ENCODE results near the gene TBC1D1.
"Not testable (repeated sequence)": the region's sequence is repeated elsewhere in the genome, so short reads cannot be mapped to it uniquely, and the experiment has no call there.

TBC1D1 gene

GRCh38 chr4:38016698-38017097 is 125.8 kb downstream of the TBC1D1 start:
- DNase-seq (ENCODE audit: low read depth), result no peak

GRCh38 chr4:38017609-38018008 is 126.7 kb downstream of the TBC1D1 start:
- no peak for DNase-seq (ENCODE audit: low read depth)

GRCh38 chr4:38020386-38020785 is 129.5 kb downstream of the TBC1D1 start:
- no peak for DNase-seq (ENCODE audit: low read depth)

GRCh38 chr4:38020961-38021360 is 130.1 kb downstream of the TBC1D1 start:
- not testable (repeated sequence) for DNase-seq (ENCODE audit: low read depth)

- no peak for DNase-seq (ENCODE audit: low read depth)
Observed at GRCh38 chr4:38021751-38022150, 130.9 kb downstream of the TBC1D1 start.

GRCh38 chr4:38023347-38024205 is 132.7 kb downstream of the TBC1D1 start:
- DNase-seq (ENCODE audit: low read depth), result no peak

DNA sequence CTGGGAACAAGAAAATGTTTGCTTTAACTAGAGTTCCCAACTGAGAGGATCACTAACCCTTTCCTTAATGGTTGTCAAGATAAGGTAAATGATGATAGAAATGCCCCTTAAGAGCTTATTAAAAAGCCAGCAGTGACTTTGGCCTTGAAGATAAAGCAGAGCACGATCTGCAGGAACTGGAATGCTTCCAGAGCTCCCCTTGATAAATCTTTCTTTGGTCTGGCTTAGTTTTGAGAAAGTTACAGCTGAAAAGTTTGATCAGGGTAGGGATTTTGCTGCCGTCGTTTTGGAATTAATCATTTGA is 133.3 kb downstream of the TBC1D1 start:
- no peak for DNase-seq (ENCODE audit: low read depth)

- DNase-seq (ENCODE audit: low read depth), result no peak
Observed at GRCh38 chr4:38025665-38026064, 134.8 kb downstream of the TBC1D1 start.

DNA sequence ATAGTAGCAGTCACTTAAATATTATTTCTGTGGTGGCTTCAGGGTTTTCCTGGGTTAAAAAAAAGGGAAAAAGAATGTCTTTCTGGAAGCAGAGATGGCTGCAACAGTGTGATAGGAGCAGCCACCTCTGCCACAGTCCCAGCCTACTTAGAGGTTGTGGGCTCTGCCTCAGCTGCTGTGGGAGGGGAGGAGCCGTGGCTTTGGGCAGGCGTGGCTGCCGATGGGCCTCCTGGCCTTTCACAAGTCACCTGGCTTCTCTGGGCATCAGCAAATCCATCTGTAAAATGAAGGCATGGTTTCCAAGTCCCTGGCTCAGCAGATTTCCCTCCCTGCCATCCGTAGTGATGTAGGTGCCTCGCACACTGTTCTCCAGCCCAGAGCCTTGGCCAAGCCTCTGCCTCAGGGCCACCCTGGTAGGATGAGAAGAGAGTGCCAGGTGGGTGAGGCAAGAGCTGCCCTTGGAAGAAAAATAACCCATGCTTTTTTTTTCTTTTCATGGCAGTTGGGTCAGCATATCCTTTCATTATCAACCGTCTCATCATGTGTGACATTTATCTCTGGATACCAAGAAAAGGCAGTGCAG is 135.4 kb downstream of the TBC1D1 start:
- no peak for DNase-seq (ENCODE audit: low read depth)

DNA sequence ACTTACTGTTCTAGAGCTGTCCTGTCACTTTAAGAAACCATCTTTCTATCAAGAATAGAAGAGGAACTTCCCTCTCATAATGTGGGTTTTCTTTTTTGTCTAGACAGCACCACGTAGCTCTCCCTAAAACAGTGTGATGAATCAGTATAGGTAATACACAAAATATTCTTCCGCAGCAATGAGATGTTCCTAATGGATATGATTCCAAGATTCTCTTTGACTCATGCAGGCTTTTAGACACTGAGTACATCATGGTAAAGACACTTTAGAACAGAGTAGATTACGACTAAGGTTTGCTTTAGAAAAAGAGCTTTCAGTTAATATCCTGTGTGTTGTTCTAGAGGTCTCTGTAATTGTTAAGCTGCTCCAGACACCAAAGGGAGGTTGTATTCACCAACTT is 139.1 kb downstream of the TBC1D1 start:
- no peak for DNase-seq (ENCODE audit: low read depth)

GRCh38 chr4:38034986-38035882 is 144.3 kb downstream of the TBC1D1 start:
- DNase-seq (ENCODE audit: low read depth), result peak; percentile 17

DNA sequence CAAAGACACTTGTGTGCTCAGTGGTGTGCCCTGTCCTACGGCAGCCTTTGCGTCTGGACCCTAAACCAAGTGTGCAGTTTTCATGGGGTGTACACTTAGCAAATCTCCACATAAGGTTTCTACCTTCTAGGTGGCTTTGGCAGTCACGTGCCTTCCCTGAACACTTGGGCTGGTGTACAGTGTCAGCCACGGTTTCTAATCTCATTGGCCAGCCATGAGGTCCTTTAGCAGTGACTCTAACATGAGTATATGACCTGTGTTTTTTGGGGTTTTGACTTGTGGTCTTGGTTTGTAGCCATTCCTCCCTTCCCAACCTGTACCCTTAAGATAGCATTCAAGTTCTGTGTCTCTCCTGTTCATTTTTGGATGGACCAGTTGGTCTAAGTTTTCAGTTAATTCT is 145.7 kb downstream of the TBC1D1 start:
- DNase-seq (ENCODE audit: low read depth), result no peak

DNA sequence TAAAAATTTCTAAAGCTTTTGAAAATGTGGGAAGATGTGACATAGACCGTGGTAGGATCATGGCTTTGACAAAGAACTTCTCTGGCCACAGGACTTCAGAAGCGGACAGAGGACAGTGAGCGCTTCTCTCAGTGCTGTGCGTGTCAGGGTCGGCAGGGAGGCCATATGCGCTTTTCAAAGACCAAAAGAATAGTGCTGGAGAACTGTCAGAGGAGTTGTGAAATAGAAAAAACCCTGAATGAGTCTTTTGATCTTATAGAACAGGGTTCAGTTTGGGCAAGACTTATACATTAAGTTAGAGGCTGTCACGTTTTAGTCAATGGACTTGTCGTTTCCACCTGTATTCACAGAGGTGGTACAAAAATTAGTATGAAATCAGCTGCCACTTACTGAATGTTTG is 146.7 kb downstream of the TBC1D1 start:
- DNase-seq (ENCODE audit: low read depth), result no peak

GRCh38 chr4:38040619-38041018 is 149.7 kb downstream of the TBC1D1 start:
- no peak for DNase-seq (ENCODE audit: low read depth)

DNA sequence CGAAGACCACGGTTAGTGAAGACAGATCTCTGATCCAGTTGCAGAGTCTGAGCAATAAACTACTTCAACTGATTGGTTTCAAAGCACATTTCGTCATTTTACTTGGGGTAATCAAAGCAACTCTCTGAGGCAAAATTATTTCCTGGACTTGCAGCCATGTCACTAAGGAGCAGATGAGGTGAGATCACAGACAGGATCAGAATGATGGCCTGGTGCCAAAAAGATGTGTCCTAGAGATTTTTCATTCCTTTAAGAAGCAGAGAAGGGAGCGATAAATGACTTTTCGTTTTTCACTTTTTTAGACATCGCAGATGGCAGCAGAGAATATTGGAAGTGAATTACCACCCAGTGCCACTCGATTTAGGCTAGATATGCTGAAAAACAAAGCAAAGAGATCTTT is 153.2 kb downstream of the TBC1D1 start:
- DNase-seq (ENCODE audit: low read depth), result no peak

- DNase-seq (ENCODE audit: low read depth), result no peak
Observed at GRCh38 chr4:38045289-38045988, 154.6 kb downstream of the TBC1D1 start.

- no peak for DNase-seq (ENCODE audit: low read depth)
Observed at GRCh38 chr4:38046727-38047489, 156.0 kb downstream of the TBC1D1 start.

DNA sequence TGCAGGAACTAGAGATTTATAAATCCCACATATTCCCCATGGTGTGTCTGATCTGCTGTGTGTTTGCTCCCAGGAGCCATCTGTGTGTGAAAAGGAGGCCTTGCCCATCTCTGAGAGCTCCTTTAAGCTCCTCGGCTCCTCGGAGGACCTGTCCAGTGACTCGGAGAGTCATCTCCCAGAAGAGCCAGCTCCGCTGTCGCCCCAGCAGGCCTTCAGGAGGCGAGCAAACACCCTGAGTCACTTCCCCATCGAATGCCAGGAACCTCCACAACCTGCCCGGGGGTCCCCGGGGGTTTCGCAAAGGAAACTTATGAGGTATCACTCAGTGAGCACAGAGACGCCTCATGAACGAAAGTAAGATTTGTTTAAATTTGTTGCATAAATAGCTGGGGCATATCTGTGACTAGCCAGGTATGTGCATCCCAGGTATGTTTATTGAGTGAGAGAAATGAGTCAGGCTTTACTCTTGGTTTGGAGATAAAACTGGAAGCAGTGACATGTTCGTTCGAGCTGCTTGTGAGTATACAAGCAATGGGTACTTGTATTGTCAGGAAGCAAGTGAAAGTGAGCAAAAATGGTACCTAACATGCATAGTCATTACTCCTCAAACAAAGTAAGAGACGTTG is 158.8 kb downstream of the TBC1D1 start:
- no peak for DNase-seq (ENCODE audit: low read depth)

DNA sequence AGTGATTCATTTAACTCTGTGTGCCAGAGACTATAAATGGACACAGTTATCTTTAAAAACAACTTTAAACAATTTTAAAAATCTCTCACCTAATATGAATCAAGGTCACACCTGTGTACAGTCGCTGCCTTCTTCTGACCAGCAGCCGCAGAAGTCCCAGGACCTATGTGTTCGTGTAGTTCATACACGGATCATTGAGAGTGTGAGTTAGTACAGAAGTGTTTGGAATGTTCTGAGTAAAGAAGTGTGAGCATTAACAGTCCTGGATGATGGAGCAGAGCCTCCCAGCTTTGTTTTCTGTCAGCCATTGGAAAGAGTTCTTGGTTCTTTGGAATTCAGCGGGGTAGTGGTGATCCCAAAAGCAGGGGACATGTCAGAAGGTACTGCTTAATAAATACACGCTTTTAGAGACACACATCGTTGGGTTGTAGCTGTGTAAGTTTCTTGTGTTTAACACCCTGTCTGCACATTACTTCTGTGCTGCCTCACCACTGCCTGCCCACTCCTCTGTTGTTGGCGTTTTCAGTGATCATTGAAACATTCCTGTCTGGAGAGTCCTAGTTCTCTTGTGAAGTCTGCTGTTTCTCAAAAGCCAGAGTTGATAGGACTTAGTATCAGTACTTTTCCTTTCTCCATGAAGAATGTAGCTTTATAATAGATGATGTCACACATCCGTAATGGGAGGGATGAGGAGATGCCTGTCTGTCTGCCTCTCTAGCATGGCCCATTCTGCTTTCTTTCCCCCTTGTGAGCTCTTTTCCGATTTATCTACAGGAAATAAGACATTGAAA is 159.9 kb downstream of the TBC1D1 start:
- DNase-seq (ENCODE audit: low read depth), result no peak

GRCh38 chr4:38055566-38055965 is 164.7 kb downstream of the TBC1D1 start:
- DNase-seq (ENCODE audit: low read depth), result no peak

Measured in HS-27A (cell line).